CD14-positive monocyte (primary cell): ENCODE measurements around the gene COX5B. TPM values are rescaled to one million over a fixed set of nuclear protein-coding genes. Genes with fewer than 3 reads are reported as not detected.

Experiments used
- DNase-seq, 3 donors: peaks; one replicate each; pipeline ENCODE4 v3.0.0-alpha.2; 2011 to 2022
- H2AFZ ChIP-seq: 2 replicates; pipeline ENCODE4 v1.6.0; 2012; ENCODE audit warnings: mild to moderate bottlenecking, low read depth, low read length, inconsistent platforms; ENCODE audit not compliant: insufficient read depth, poor library complexity, severe bottlenecking
- H3K27ac ChIP-seq, 2 donors: 1 replicate in 1 of 2; 2 replicates in 1 of 2; pipeline ENCODE4 v1.5.1; 2012 to 2013; ENCODE audit warnings: low read length in 2 of 2, control low read depth in 1 of 2, inconsistent platforms in 1 of 2, low read depth in 1 of 2, mild to moderate bottlenecking in 1 of 2
- H3K27me3 ChIP-seq, 2 donors: one replicate each; pipeline versions ENCODE4 v1.6.0 to v1.6.1; 2011 to 2013; ENCODE audit warnings: low read length in 2 of 2; ENCODE audit not compliant: control insufficient read depth in 2 of 2, insufficient read depth in 2 of 2
- H3K36me3 ChIP-seq, 2 donors: replicated peaks in 1 of 2; 1 replicate in 1 of 2; 2 replicates in 1 of 2; pipeline versions ENCODE4 v1.5.1 to v1.6.1; 2012 to 2013; ENCODE audit warnings: low read length in 2 of 2, control low read depth in 1 of 2, inconsistent platforms in 1 of 2, mild to moderate bottlenecking in 1 of 2; ENCODE audit not compliant: insufficient read depth in 2 of 2, control insufficient read depth in 1 of 2
- H3K4me1 ChIP-seq, 2 donors: 1 replicate in 1 of 2; 2 replicates in 1 of 2; pipeline versions ENCODE4 v1.5.1 to v1.6.1; 2012 to 2013; ENCODE audit warnings: low read length in 2 of 2, control low read depth in 1 of 2, inconsistent platforms in 1 of 2, mild to moderate bottlenecking in 1 of 2, moderate library complexity in 1 of 2; ENCODE audit not compliant: insufficient read depth in 2 of 2, control insufficient read depth in 1 of 2
- H3K4me2 ChIP-seq: replicated peaks from 2 replicates; pipeline ENCODE3; 2012; ENCODE audit warnings: low read length, moderate library complexity, mild to moderate bottlenecking; ENCODE audit not compliant: poor library complexity, severe bottlenecking; ENCODE audit errors: extremely low read depth
- H3K4me3 ChIP-seq, 3 experiments: fragments of 200-600 bp in 1 of 3; sonication (generic) in 1 of 3; replicated peaks in 1 of 3; 1 replicate in 2 of 3; 2 replicates in 1 of 3; pipeline ENCODE4 v1.5.1; 2011 to 2013; ENCODE audit warnings: low read length in 3 of 3, mild to moderate bottlenecking in 3 of 3, control low read depth in 2 of 3, low read depth in 2 of 3, inconsistent platforms in 1 of 3, moderate library complexity in 1 of 3
- H3K79me2 ChIP-seq: 2 replicates; pipeline ENCODE4 v1.6.0; 2012; ENCODE audit warnings: mild to moderate bottlenecking, control low read depth, inconsistent platforms, low read length, moderate library complexity; ENCODE audit not compliant: insufficient read depth
- H3K9ac ChIP-seq: 2 replicates; pipeline ENCODE4 v1.6.0; 2017; ENCODE audit warnings: low read length, mild to moderate bottlenecking; ENCODE audit not compliant: insufficient read depth, poor library complexity, severe bottlenecking
- H3K9me3 ChIP-seq, 2 donors: replicated peaks in 1 of 2; 1 replicate in 1 of 2; 2 replicates in 1 of 2; pipeline versions ENCODE4 v1.5.1 to v1.6.1; 2012 to 2013; ENCODE audit warnings: low read length in 2 of 2, control low read depth in 1 of 2; ENCODE audit not compliant: control insufficient read depth in 1 of 2, insufficient read depth in 1 of 2
- H4K20me1 ChIP-seq: 2 replicates; pipeline ENCODE4 v1.6.0; 2012; ENCODE audit warnings: mild to moderate bottlenecking, low read length, control low read depth, moderate library complexity; ENCODE audit not compliant: insufficient read depth
- H3K27ac Mint-ChIP-seq, 7 donors: one replicate each; pipeline ENCODE4 v1.8.0; 2020; ENCODE audit warnings: mild to moderate bottlenecking in 7 of 7, mixed read lengths in 7 of 7, moderate library complexity in 6 of 7, inconsistent platforms in 2 of 7
- H3K27me3 Mint-ChIP-seq, 3 donors: one replicate each; pipeline ENCODE4 v1.8.0; 2021 to 2022; ENCODE audit warnings: low read depth in 3 of 3, mild to moderate bottlenecking in 3 of 3, mixed read lengths in 3 of 3, moderate library complexity in 3 of 3, inconsistent platforms in 1 of 3
- H3K36me3 Mint-ChIP-seq, 2 donors: one replicate each; pipeline ENCODE4 v1.8.0; 2020; ENCODE audit warnings: mixed read lengths in 2 of 2, inconsistent platforms in 1 of 2, mild to moderate bottlenecking in 1 of 2
- H3K4me1 Mint-ChIP-seq: one replicate; pipeline ENCODE4 v1.8.0; 2020; ENCODE audit warnings: mild to moderate bottlenecking, mixed read lengths
- H3K4me3 Mint-ChIP-seq, 2 donors: one replicate each; pipeline ENCODE4 v1.8.0; 2020; ENCODE audit warnings: mild to moderate bottlenecking in 2 of 2, mixed read lengths in 2 of 2, moderate library complexity in 1 of 2
- H3K9me3 Mint-ChIP-seq, 7 donors: one replicate each; pipeline ENCODE4 v1.8.0; 2020 to 2022; ENCODE audit warnings: mixed read lengths in 7 of 7, mild to moderate bottlenecking in 6 of 7, moderate library complexity in 6 of 7, inconsistent platforms in 2 of 7
- WGBS: methylation state at CpG from one replicate; pipeline ENCODE4 v1.1.5; 2013; ENCODE audit warnings: missing lambda C conversion rate; ENCODE audit not compliant: insufficient coverage; 5-methylcytosine and 5-hydroxymethylcytosine counted together
- intact Hi-C, 2 donors: fragments of 100-400 bp; cut with micrococcal nuclease; formaldehyde crosslinking; loops; one replicate each; pipeline versions ENCODE4 v1.15.0 to v1.15.1; 2023
- polyA plus RNA-seq, 3 donors: library from polyadenylated mRNA; depleted of rRNA in 1 of 3; unstranded in 2 of 3; stranded (reverse) in 1 of 3; fragments of 300-500 nt in 2 of 3; fragments of >200 nt in 1 of 3; fragmentation: Illumina TruSeq in 2 of 3; gene quantifications; 1 replicate in 2 of 3; 2 replicates in 1 of 3; pipeline ENCODE4 v1.2.3, GENCODE V29; 2012 to 2021
- TF ChIP-seq, protein P1 (sequence below): fragments of 200-600 bp; IDR thresholded peaks from one replicate; pipeline ENCODE4 v1.8.0; 2022; ENCODE audit warnings: antibody characterized with exemption, mild to moderate bottlenecking

The COX5B gene
- polyA plus RNA-seq, 3 donors = 215 to 598 (median 546) TPM

DNA sequence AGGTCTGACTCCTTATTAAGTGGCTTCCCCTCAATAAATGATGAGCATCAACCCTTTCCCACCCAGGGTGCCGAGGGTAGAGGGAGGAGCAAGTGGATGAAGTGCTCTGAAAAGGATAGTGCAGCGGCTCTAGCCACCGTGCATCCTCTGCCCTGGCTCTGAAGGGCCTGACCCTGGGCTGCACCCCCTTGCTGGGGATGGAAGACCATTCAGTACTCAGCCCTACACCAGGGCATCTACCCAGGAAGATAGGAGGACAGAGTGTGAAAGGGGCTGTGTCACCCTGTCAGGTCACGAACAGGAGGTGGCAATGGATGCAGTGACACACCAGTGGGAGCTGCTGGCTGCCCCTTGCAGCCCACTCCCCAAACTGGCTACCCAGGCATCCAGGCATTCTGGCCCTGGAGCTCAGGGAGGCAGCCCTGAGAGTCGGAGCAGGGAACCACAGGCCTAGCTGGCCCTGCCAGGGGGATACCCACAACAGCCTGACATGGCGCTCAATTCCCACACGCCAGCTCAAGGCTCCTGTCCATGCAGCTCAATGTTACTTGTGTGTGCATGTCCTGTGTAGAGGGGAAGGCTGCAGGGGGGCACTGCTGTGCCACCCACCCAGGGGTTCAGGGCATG, 10.4 kb downstream of the COX5B start:
- H3K27me3 ChIP-seq = no peaks in the 10 kb centered on the region
- peaks cover 42 to 57% of the 10 kb centered on the region in 2 donors for H3K36me3 ChIP-seq
- peaks cover 10% of the 10 kb centered on the region for H3K79me2 ChIP-seq
- no peaks in the 10 kb centered on the region for H4K20me1 ChIP-seq
- Mint-ChIP-seq H3K9me3 (peaks cover 0 to 4% (median 2%) of the 10 kb centered on the region in 7 donors), H3K4me3 (no peak overlapping the region), H3K4me1 (peaks cover 14% of the 10 kb centered on the region), H3K36me3 (peaks cover 40 to 57% of the 10 kb centered on the region in 2 donors), H3K27me3 (peaks cover 0 to 2% (median 0%) of the 10 kb centered on the region in 3 donors), H3K27ac (no peak overlapping the region)
- no peak overlapping the region for H3K9ac ChIP-seq
- intact Hi-C loops = no loop called here
- H3K9me3 ChIP-seq = no peaks in the 10 kb centered on the region
- DNase-seq = no peak
- H3K4me1 ChIP-seq = no peaks in the 10 kb centered on the region
- TF ChIP-seq, protein P1, sequence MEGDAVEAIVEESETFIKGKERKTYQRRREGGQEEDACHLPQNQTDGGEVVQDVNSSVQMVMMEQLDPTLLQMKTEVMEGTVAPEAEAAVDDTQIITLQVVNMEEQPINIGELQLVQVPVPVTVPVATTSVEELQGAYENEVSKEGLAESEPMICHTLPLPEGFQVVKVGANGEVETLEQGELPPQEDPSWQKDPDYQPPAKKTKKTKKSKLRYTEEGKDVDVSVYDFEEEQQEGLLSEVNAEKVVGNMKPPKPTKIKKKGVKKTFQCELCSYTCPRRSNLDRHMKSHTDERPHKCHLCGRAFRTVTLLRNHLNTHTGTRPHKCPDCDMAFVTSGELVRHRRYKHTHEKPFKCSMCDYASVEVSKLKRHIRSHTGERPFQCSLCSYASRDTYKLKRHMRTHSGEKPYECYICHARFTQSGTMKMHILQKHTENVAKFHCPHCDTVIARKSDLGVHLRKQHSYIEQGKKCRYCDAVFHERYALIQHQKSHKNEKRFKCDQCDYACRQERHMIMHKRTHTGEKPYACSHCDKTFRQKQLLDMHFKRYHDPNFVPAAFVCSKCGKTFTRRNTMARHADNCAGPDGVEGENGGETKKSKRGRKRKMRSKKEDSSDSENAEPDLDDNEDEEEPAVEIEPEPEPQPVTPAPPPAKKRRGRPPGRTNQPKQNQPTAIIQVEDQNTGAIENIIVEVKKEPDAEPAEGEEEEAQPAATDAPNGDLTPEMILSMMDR = no peak
- no peak overlapping the region for H3K27ac ChIP-seq
- no peak overlapping the region for H2AFZ ChIP-seq
- H3K4me3 ChIP-seq = no peak overlapping the region
- no peak overlapping the region for H3K4me2 ChIP-seq
- 100% methylated on average over 3 of the region's 7 CpGs for WGBS

DNA sequence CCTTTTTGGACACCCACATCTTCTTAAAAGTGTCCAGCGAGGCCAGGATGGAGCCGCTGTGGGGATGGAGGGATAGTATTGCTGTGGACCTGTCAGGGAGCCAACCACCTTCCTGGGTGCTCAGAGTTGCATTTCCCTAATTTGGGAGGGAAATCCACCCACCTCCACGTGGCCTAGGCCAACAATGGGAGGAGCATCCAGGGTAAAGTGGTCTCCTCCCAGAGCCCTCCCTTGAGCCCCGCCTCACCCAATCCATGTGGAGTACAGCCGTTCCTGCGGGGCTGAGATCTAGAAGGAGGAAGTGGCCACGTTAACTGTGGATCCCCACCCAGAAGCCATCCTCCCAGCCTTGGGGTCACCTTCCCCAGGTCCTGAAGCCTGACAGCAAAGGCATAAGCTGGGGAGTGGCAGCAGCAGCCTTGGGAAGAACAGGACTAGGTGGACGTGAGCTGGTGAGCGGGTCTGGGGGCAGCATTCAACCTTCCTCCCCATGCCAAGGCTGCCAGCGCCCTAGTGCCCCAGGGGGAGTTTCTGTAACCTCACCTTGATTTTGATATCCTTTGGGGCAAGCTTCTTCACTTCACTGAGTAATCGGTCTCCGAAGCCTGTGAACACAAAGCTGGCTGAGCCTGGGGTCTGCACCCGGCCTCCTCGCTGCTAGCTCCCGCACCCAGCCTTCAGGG, 11.2 kb downstream of the COX5B start:
- peaks cover 4% of the 10 kb centered on the region for H4K20me1 ChIP-seq
- TF ChIP-seq, protein P1 = no peak
- H3K36me3 Mint-ChIP-seq = peaks cover 42 to 60% of the 10 kb centered on the region in 2 donors
- H3K4me1 ChIP-seq = peaks cover 2 to 3% of the 10 kb centered on the region in 2 donors
- peaks cover 18% of the 10 kb centered on the region for H3K79me2 ChIP-seq
- H3K27ac Mint-ChIP-seq = peak overlapping the region in 3 of 7 donors; percentile 15 to 41 (median 30)
- H3K9me3 ChIP-seq = no peaks in the 10 kb centered on the region
- no peak overlapping the region for H3K4me2 ChIP-seq
- intact Hi-C loops = no loop called here
- H3K4me1 Mint-ChIP-seq = peaks cover 22% of the 10 kb centered on the region
- H3K36me3 ChIP-seq = peaks cover 42 to 57% of the 10 kb centered on the region in 2 donors
- no peak overlapping the region for H2AFZ ChIP-seq
- H3K9me3 Mint-ChIP-seq = peaks cover 0 to 4% (median 2%) of the 10 kb centered on the region in 7 donors
- no peak overlapping the region for H3K27ac ChIP-seq
- H3K9ac ChIP-seq = no peak overlapping the region
- peaks cover 0 to 2% (median 2%) of the 10 kb centered on the region in 3 donors for H3K27me3 Mint-ChIP-seq
- WGBS = 90% methylated on average over 9 of the region's 15 CpGs
- H3K27me3 ChIP-seq = no peaks in the 10 kb centered on the region
- DNase-seq = no peak
- no peak overlapping the region for H3K4me3 Mint-ChIP-seq
- no peak overlapping the region for H3K4me3 ChIP-seq
